ENCODE data around the gene ST14. TPM values are rescaled to one million over a fixed set of nuclear protein-coding genes. Genes with fewer than 3 reads are reported as not detected.

ST14 gene
- total RNA-seq, 1 donor from 2014 or later, result 22.6 TPM

- no peaks in the 10 kb centered on the region for H3K27me3 Mint-ChIP-seq
- H3K9me3 Mint-ChIP-seq, result no peaks in the 10 kb centered on the region
- ChIA-PET POLR2A (interaction anchor here (0.6 kb wide), 1 partner anchor 28 kb away, joined by 14 read pairs; no protein-coding TSS in a partner anchor), CTCF (interaction anchor here (1.0 to 3.5 kb wide), 3 partner anchors 12 to 287 kb away, joined by 3 to 22 read pairs (median 3); no protein-coding TSS in a partner anchor)
- DNase-seq (no peak), ATAC-seq (ENCODE audit: low read depth) (no peak)
- peaks cover 33% of the 10 kb centered on the region for H3K4me1 Mint-ChIP-seq
- intact Hi-C loops (cut with micrococcal nuclease), result no loop called here
- H3K4me3 Mint-ChIP-seq, result no peak overlapping the region
- no peak for TF ChIP-seq CTCF (IDR thresholded peaks at IDR 0.05)
- peaks cover 54% of the 10 kb centered on the region for H3K36me3 Mint-ChIP-seq (ENCODE audit: low read depth)
- H3K27ac Mint-ChIP-seq, result no peak overlapping the region
Measured at GRCh38 chr11:130144141-130144540, 15.4 kb upstream of the ST14 start.

GRCh38 chr11:130144861-130145281 lies 14.7 kb upstream of the ST14 start:
- no peak for TF ChIP-seq CTCF (IDR thresholded peaks at IDR 0.05)
- DNase-seq (no peak), ATAC-seq (ENCODE audit: low read depth) (no peak)
- Mint-ChIP-seq H3K27ac (peak overlapping the region; percentile 35), H3K9me3 (no peaks in the 10 kb centered on the region), H3K4me1 (peaks cover 33% of the 10 kb centered on the region), H3K27me3 (no peaks in the 10 kb centered on the region), H3K4me3 (no peak overlapping the region), H3K36me3 (ENCODE audit: low read depth) (peaks cover 48% of the 10 kb centered on the region)
- POLR2A ChIA-PET, result interaction anchor here (0.7 kb wide), 1 partner anchor 142 kb away, joined by 6 read pairs; the partner anchor contains the start of gene PRDM10
- intact Hi-C loops (cut with micrococcal nuclease), result no loop called here
- CTCF ChIA-PET, result interaction anchor here (1.0 to 3.5 kb wide), 4 partner anchors 13 to 286 kb away, joined by 3 to 22 read pairs (median 6); no protein-coding TSS in a partner anchor

- H3K4me3 Mint-ChIP-seq, result no peak overlapping the region
- no peak for ATAC-seq (ENCODE audit: low read depth)
- no peaks in the 10 kb centered on the region for H3K27me3 Mint-ChIP-seq
- CTCF ChIA-PET, result interaction anchor here (1.2 to 3.5 kb wide), 5 partner anchors 13 to 1028 kb away, joined by 3 to 22 read pairs (median 6); no protein-coding TSS in a partner anchor
- POLR2A ChIA-PET, result interaction anchor here (0.7 kb wide), 1 partner anchor 143 kb away, joined by 6 read pairs; the partner anchor contains the start of gene PRDM10
- H3K27ac Mint-ChIP-seq, result peak overlapping the region; percentile 35
- no peak for TF ChIP-seq CTCF (IDR thresholded peaks at IDR 0.05)
- peaks cover 43% of the 10 kb centered on the region for H3K36me3 Mint-ChIP-seq (ENCODE audit: low read depth)
- peaks cover 37% of the 10 kb centered on the region for H3K4me1 Mint-ChIP-seq
- no peak for DNase-seq
- intact Hi-C loops (cut with micrococcal nuclease), result no loop called here
- H3K9me3 Mint-ChIP-seq, result no peaks in the 10 kb centered on the region
Measured at GRCh38 chr11:130145311-130145812, 14.2 kb upstream of the ST14 start.

- DNase-seq (no peak), ATAC-seq (ENCODE audit: low read depth) (peak; percentile 25)
- Mint-ChIP-seq H3K36me3 (ENCODE audit: low read depth) (peaks cover 36% of the 10 kb centered on the region), H3K27me3 (no peaks in the 10 kb centered on the region), H3K9me3 (no peaks in the 10 kb centered on the region), H3K4me1 (peaks cover 45% of the 10 kb centered on the region), H3K27ac (peak overlapping the region; percentile 80), H3K4me3 (no peak overlapping the region)
- CTCF ChIA-PET, result interaction anchor here (0.7 to 3.5 kb wide), 7 partner anchors 14 to 1029 kb away, joined by 3 to 22 read pairs (median 5); partner anchors contain the start of gene ST14
- POLR2A ChIA-PET, result interaction anchor here (0.6 to 2.0 kb wide), 5 partner anchors 14 to 143 kb away, joined by 3 to 6 read pairs (median 4); partner anchors contain the start of genes PRDM10 and ST14
- TF ChIP-seq CTCF (IDR thresholded peaks at IDR 0.05), result no peak
- intact Hi-C loops (cut with micrococcal nuclease), result loop anchor here (1.0 to 2.0 kb wide), 2 partner anchors 20 to 35 kb away; no protein-coding TSS in a partner anchor
Measured at GRCh38 chr11:130145975-130146776, 13.4 kb upstream of the ST14 start.
